DMS79 (cell line): ENCODE measurements around the gene MSTN.
"Not testable (repeated sequence)": the region's sequence is repeated elsewhere in the genome, so short reads cannot be mapped to it uniquely, and the experiment has no call there.

Source experiments
- DNase-seq: peaks from one replicate; lab custom pipeline; 2025; lab: John Stamatoyannopoulos, UW

The MSTN gene

DNA sequence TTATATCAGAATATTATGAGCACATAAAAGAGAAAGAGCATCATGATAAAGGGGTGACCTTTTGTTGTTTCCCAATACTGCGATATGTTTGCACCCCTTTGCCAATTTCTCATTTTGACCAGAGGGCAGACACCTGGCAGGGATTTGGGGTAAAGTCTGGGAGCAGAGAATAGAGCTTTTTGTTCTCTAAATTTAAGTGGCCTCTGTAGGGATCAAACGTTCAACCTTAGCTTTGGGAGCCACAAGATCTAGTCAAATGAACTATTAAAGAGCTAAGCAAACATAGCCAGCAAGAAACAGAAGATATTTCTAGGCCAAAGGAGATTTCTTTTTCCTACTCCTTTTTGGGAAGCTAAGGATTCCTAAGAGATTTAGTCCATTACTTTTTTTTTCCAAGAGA, 1.1 kb upstream of the MSTN start:
- DNase-seq, result no peak

DNA sequence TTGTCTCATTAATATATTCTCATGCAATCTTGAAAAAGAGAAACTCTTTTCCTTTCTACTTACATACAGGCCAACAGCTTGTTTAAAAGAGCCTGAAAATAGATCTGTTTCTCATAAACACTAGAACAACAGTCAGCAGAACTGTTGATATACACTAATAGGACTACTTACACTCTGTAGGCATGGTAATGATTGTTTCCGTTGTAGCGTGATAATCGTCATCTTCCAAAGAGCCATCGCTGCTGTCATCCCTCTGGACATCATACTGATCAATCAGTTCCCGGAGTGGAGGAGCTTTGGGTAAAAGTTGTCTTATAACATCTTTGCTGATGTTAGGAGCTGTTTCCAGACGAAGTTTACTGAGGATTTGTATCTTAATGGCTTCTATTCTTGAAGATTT, 476 bp downstream of the MSTN start:
- DNase-seq, result no peak

DNA sequence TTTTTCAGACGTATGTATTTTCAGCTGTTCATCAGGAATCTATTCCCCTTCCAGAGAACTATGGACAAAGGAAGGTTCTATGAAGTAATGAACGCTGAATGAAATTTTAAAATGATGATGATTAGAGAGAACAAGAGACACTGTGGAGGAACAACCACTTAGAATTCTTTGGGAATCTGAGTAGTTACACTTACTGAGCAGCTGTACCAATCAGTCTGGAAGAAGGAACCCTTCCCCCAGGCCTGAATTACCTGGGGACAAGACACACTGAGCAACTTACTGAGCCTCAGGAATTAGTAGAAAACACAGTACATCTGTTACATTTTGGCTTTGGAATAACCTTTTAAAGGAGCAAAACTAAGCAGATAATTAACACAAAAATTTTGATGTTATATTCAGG, 1.9 kb downstream of the MSTN start:
- DNase-seq, result no peak

DNA sequence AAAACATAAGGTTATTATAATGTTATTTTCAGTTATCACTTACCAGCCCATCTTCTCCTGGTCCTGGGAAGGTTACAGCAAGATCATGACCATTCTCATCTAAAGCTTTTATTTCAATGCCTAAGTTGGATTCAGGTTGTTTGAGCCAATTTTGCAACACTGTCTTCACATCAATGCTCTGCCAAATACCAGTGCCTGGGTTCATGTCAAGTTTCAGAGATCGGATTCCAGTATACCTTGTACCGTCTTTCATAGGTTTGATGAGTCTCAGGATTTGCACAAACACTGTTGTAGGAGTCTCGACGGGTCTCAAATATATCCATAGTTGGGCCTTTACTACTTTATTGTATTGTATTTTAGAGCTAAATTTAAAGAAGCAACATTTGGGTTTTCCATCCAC, 2.5 kb downstream of the MSTN start:
- DNase-seq, result no peak

- DNase-seq, result no peak
Observed at GRCh38 chr2:190053426-190053825, 9.1 kb downstream of the MSTN start.

DNA sequence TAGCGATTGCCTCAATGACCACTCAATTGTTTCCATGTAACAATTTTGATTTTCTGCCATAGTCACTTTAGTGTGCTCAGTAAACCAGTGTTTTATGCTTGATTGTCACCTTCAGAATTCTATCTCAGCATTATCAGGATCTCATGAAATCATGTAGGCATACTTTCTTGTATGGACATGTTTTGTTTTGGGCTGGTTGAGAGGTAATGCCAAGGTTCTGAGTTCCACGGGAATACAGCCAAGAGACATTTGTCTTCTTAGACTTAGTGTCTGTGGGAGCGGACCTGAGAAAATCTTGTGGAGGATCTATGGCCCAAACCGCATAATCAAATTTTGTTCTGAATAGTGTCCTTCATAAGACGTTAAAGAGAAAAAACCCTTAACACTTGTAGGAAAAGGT, 10.2 kb downstream of the MSTN start:
- no peak for DNase-seq

- DNase-seq, result no peak
Observed at GRCh38 chr2:190051223-190051622, 11.3 kb downstream of the MSTN start.

- DNase-seq, result no peak
Observed at GRCh38 chr2:190050001-190050400, 12.5 kb downstream of the MSTN start.

DNA sequence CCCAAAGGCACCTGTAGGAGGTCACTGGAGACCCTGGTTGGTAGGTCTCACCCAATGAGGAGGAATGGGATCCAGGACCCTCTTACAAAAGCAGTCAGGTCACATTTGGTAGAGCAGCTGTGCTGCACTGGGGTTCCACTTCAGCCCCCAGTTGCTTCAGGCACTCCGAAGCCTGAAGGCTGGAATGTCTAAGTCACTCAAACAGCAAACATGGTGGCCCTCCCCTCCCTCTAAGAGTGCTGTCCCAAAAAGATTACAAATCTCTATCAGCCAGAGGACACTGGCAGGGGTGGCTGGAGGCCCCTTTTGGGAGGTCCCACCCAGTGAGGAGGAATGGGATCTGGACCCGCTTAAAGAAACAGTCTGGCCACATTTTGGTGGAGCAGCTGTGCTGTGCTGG, 17.7 kb downstream of the MSTN start:
- no peak for DNase-seq

GRCh38 chr2:190043441-190043840, 19.1 kb downstream of the MSTN start:
- DNase-seq, result no peak

GRCh38 chr2:190036071-190036470, 26.5 kb downstream of the MSTN start:
- no peak for DNase-seq

DNA sequence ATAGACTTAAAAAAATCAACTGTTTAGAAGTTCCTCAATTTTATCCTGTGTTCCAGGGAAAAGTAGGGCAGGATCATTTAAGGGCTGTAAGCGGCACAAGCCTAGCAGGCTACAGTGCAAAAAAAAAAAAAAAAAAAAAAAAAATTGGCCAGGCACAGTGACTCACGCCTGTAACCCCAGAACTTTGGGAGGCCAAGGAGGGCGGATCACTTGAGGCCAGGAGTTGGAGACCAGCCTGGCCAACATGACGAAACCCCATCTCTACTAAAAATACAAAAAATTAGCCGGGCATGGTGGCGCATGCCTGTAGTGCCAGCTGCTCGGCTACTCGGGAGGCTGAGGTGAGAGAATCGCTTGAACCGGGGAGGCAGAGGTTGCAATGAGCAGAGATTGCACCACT, 28.1 kb downstream of the MSTN start:
- DNase-seq, result not testable (repeated sequence)

DNA sequence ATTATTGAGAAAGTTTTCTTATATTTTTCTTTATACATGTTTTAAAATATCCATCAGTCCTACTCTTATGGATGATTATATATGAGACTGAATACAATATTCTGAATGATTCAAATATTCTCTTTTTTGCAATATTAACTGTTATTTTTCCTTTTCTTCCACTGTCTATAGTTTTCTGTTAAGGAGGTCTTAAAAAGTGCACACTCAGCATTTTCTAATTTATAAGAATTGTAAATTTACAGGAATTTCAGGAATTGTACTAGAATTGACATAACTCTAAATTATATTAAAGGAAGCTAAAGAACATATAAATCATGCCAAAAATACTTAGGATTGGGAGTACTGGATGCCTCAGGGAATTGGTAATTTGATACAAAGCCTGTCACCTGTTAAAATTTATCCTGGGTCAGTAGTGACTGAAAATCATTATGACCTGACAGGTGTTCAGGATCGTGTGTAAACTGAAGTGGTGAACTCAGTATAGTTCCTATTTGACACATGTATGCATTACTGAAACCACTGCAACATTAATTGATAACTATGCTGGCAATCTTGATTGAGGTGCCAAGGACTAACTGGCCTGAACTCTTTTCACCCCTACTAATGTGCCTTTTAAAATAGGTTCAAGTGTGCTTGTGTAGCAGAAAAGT, 30.4 kb downstream of the MSTN start:
- DNase-seq, result no peak

GRCh38 chr2:190023860-190024259, 38.7 kb downstream of the MSTN start:
- no peak for DNase-seq

- no peak for DNase-seq
Observed at GRCh38 chr2:190020720-190021119, 41.8 kb downstream of the MSTN start.

DNA sequence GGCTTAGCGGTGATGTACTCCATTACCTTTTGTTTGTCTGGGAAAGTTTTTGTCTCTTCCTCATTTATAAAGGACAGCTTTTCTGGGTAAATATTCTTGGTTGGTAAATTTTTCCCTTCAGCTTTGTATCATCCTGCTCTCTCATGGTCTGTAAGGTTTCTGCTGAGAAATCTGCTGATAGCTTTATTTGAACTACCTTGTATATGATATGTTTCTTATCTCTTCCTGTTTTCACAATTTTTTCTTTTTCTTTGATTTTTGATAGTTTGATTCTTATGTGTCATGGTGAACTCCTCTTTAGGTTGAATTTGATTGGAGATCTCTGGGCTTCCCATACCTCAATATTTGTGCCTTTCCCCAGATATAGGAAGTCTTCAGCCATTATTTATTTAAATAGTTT, 44.7 kb downstream of the MSTN start:
- DNase-seq, result no peak

DNA sequence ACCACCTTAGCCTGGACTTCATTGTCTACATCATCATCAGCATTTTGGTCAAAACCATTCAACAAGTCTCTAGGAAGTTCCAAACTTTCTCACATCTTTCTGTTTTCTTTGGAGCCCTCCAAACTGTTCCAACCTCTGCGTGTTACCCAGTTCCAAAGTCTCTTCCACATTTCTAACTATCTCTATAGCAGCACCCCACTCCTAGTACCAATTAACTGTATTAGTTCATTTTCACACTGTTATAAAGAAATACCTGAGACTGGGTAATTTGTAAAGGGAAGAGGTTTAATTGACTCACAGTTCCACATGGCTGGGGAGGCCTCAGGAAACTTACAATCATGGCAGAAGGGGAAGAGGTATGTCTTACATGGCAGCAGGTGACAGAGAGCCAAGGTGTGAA, 46.6 kb downstream of the MSTN start:
- DNase-seq, result not testable (repeated sequence)
